ENCODE measurements around the gene DPM3.

DPM3 gene

DNA sequence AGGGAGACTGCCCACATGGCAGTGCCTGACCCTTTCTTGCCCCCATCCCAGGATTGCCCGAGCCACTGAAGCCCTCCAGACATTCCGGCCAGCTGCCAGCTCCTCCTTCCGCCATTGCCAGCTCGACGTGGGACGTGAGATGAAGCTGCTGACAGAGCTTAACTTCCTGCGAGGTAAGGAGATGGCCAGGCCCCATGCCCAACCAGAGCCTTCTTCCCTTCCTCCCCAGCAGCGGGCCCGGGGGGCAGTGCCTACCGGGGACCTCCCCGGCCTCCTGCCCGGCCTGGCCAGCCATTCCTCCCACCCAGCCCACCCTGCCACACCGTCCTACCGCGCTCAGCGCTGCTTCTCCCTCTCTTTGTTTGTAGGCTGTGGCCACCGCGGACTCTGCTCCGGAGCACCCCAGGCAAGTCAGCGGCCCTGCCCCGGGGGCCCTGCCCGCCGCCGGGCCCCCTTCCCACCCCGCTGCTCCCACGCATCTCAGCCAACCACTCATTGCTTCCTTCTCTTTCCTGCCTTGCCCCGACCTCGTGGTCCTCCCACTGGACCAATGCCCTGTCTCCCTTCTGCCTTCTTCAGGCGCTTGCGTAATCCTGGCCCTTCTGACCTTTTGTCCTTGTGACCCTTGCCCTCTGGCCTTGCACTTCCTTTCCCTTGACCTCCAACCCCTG is 38.2 kb upstream of the DPM3 start:
- no peak for TF ChIP-seq CTCF (IDR thresholded peaks at IDR 0.05; ENCODE audit: low read depth, low read length)
- no peak for DNase-seq (ENCODE audit: extremely low read depth, low read depth)

DNA sequence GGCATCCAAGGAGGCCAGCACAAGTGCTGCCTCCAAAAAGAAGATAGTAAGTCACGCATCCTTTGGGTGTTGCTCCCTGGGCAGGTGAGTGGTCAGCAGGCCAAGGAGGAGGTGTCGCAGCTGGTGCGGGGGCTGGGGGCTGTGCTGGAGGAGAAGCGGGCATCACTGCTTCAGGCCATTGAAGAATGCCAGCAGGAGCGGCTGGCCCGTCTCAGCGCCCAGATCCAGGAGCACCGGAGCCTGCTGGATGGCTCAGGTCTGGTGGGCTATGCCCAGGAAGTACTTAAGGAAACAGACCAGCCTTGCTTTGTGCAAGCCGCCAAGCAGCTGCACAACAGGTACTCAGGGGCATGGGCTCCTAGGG is 37.6 kb upstream of the DPM3 start:
- DNase-seq (ENCODE audit: extremely low read depth, low read depth), result no peak
- TF ChIP-seq CTCF (IDR thresholded peaks at IDR 0.05; ENCODE audit: low read depth, low read length), result no peak

- DNase-seq (ENCODE audit: extremely low read depth, low read depth), result no peak
- TF ChIP-seq CTCF (IDR thresholded peaks at IDR 0.05; ENCODE audit: low read depth, low read length), result no peak
These were observed 37.0 kb upstream of the DPM3 start for GRCh38 chr1:155177192-155177917.

DNA sequence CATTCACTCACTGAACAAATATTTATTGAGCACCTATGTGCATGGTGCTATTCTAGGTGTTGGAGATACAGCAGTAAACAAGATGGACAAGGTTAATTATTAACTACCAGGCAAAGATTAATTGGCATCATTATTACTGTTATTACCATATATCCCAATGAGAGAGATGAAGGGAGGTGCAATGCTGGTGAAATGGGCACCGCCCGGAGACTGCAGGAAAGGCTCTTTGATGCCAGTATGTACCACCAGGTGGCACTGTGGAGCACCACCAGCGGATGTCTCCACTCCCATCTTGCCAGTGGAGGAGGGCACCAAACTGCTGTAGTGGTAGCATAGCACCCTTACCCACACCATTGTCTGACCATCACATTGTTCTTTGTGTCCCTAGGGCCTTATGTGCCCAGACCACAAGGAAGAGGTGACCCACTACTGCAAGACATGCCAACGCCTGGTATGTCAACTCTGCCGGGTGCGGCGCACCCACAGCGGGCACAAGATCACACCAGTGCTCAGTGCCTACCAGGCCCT is 36.3 kb upstream of the DPM3 start:
- TF ChIP-seq CTCF (IDR thresholded peaks at IDR 0.05; ENCODE audit: low read depth, low read length), result peak; percentile 89
- no peak for DNase-seq (ENCODE audit: extremely low read depth, low read depth)

GRCh38 chr1:155175927-155176371 is 35.6 kb upstream of the DPM3 start:
- TF ChIP-seq CTCF (IDR thresholded peaks at IDR 0.05; ENCODE audit: low read depth, low read length), result no peak
- no peak for DNase-seq (ENCODE audit: extremely low read depth, low read depth)

DNA sequence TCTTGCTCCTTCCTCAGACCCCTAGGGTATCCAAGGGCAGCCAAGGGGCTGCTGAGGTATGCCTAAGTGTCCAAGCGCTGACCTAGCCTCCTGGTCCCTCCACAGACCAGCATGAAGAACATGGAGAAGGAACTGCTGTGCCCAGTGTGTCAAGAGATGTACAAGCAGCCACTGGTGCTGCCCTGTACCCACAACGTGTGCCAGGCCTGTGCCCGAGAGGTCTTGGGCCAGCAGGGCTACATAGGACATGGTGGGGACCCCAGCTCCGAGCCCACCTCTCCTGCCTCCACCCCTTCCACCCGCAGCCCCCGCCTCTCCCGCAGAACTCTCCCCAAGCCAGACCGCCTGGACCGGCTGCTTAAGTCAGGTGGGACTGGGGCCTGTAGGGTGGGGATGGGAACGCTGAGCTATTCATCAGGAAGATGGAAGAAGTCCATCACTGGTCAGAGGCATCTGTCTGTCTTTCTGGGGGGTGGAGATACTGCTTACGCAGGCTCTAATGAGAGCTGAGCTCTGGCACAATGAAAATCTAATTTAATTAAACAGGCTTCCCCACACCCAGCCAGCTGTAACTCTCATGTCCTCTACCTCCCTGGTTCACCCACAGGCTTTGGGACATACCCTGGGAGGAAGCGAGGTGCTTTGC is 35.1 kb upstream of the DPM3 start:
- no peak for TF ChIP-seq CTCF (IDR thresholded peaks at IDR 0.05; ENCODE audit: low read depth, low read length)
- DNase-seq (ENCODE audit: extremely low read depth, low read depth), result no peak

All from AG09319 (cell line).